Lower leg skin (tissue), 3 donors: ENCODE results near the gene GHSR.

Experiments
- POLR2A ChIP-seq, 2 donors: fragments of 450-650 bp; IDR thresholded peaks; one replicate each; pipeline ENCODE4 v1.6.1; 2016 to 2017; ENCODE audit warnings: antibody characterized with exemption in 2 of 2, mild to moderate bottlenecking in 1 of 2, moderate library complexity in 1 of 2
- TF ChIP-seq, protein P1 (sequence below), 3 donors: fragments of 450-650 bp; IDR thresholded peaks; one replicate each; pipeline ENCODE4 v1.5.1; 2016; ENCODE audit warnings: antibody characterized with exemption in 3 of 3, mild to moderate bottlenecking in 3 of 3, moderate library complexity in 2 of 3

DNA sequence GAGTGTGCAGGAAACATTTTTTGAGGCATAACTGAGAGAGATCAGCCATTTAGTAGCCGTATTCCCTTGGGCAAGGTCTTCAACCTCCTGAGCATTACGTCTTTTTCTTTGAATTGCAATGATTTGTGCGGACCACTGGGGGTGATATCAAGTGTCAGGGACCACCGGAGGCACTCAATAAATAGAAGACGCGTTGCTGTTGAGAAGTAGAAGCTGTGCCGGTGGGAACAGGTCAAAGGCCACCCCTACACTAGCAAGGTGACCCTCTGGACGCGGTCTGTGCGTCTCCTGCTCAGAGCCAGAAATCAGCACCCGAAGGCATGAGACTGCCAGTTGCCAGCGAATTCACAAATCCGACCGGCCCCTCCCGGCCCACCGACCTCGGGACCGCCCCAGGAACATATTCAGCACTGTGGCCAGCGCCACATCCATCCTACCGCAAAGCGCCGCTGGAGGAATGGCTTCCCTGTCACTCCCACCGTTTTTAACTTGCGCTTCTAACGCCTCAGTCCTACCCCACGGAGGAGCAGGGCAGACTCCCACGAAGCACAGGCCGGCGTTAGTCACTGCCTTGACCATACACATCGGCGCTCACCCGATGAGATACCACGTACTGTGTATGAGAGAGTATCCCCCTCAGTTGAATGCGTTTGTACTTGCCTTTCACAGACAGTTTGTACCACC is 1.4 kb upstream of the GHSR start:
- TF ChIP-seq, protein P1, sequence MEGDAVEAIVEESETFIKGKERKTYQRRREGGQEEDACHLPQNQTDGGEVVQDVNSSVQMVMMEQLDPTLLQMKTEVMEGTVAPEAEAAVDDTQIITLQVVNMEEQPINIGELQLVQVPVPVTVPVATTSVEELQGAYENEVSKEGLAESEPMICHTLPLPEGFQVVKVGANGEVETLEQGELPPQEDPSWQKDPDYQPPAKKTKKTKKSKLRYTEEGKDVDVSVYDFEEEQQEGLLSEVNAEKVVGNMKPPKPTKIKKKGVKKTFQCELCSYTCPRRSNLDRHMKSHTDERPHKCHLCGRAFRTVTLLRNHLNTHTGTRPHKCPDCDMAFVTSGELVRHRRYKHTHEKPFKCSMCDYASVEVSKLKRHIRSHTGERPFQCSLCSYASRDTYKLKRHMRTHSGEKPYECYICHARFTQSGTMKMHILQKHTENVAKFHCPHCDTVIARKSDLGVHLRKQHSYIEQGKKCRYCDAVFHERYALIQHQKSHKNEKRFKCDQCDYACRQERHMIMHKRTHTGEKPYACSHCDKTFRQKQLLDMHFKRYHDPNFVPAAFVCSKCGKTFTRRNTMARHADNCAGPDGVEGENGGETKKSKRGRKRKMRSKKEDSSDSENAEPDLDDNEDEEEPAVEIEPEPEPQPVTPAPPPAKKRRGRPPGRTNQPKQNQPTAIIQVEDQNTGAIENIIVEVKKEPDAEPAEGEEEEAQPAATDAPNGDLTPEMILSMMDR (IDR thresholded peaks at IDR 0.05) = no peak
- TF ChIP-seq POLR2A (IDR thresholded peaks at IDR 0.05) = no peak
